ENCODE measurements around the gene HOXD9.

Gene HOXD9

GRCh38 chr2:176152350-176153181 is 30.0 kb downstream of the HOXD9 start:
- DNase-seq (ENCODE audit: low read depth in 2 of 2, low spot score in 1 of 2): no peak

- no peak for DNase-seq (ENCODE audit: low read depth in 2 of 2, low spot score in 1 of 2)
Measured at GRCh38 chr2:176154576-176155252, 32.2 kb downstream of the HOXD9 start.

DNA sequence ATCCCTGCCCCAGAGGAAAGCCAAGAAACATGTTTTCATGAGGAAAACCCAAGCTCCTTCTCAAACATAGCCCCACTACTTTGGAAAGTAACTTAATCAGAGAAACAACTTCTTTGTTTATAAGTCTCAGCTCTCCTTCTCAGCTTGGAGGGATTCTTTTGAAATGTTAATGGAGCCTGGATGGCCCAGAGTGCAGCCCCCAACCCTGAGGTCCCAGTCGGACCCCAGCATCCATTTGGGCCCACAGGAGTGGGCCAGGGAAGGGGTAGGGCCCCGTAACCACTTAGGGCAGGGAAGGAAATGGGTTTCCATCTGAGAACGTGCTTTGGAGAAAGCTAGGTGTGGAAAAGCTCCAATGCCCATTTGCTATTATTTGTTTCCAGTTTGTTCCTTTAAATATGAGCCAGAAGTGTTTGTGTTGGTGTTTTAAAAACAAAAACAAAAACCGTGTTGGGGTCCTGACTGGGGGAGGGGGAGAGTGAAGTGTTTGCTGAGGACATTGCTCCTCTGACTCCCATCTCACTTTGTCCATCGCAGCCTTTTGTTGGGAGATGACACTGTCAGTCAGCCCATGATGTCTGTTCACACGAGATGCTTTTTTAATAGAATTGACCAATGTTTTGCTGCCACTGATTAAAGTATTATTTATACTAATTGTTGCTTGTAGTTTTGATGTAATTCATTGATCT is 33.0 kb downstream of the HOXD9 start:
- DNase-seq (ENCODE audit: low read depth in 2 of 2, low spot score in 1 of 2): no peak

GRCh38 chr2:176156301-176156806 is 33.8 kb downstream of the HOXD9 start:
- no peak for DNase-seq (ENCODE audit: low read depth in 2 of 2, low spot score in 1 of 2)

- DNase-seq (ENCODE audit: low read depth in 2 of 2, low spot score in 1 of 2): no peak
Measured at GRCh38 chr2:176156807-176157498, 34.4 kb downstream of the HOXD9 start, which contains the start of gene HOXD3. TSS of gene HOXD3 (plus strand) at chr2:176157307. CDS start at chr2:176169115, 11,808 bp downstream.

DNA sequence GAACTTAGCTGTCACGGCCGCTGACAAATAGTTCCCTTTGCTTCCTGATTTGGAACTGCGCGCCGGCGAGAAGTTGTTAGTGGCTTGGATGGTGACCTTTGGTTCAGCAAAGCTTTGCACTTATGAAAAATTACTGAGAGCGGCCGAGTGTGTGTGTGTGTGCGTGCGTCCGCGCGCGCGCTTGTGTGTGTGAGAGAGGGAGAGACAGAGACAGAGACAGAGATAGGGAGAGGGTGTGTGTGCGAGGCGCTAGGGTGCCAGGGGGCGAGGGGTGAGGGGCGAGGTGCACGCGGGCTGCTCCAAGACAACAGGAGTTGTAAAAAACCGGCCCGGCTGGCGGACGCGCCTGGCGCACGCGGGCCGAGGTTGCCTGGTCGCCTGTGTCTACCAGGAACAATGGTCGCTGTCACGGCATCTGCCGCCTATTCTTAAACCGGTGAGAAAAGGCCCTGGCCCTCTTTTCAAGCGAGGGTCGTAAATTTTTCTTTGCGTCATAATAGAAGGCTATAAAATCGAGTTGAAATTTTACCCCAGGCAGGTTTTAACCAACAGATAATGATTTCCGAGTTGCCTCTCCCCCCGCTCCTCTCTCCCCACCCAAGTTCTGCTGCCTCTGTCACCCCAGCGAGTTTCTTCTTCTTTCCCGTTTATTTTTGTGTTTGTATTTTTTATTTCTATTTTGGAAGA is 35.1 kb downstream of the HOXD9 start:
- no peak for DNase-seq (ENCODE audit: low read depth in 2 of 2, low spot score in 1 of 2)

DNA sequence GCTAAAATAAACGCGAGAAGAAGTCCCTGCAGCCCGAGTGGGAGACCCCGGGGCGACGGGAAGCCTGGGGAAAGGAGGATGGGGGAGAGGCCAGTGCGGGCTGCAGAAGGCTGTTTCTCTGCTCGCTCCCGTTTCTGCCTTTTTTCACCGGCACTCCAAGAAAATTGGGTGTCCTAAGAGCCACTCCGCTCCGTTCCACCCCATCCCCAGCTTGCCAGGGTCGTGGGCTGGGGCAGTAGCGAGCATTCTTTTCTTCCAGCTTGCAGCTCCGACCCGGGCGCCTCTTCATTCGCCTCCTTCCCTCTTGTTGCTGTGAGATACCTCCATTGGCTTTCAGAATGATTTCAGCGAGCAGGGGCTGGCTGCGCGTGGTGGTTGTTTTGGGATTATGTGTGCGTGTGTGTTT is 35.7 kb downstream of the HOXD9 start:
- DNase-seq (ENCODE audit: low read depth in 2 of 2, low spot score in 1 of 2): no peak

- no peak for DNase-seq (ENCODE audit: low read depth in 2 of 2, low spot score in 1 of 2)
Measured at GRCh38 chr2:176158855-176159662, 36.5 kb downstream of the HOXD9 start.

GRCh38 chr2:176159663-176160250 is 37.2 kb downstream of the HOXD9 start:
- no peak for DNase-seq (ENCODE audit: low read depth in 2 of 2, low spot score in 1 of 2)

DNA sequence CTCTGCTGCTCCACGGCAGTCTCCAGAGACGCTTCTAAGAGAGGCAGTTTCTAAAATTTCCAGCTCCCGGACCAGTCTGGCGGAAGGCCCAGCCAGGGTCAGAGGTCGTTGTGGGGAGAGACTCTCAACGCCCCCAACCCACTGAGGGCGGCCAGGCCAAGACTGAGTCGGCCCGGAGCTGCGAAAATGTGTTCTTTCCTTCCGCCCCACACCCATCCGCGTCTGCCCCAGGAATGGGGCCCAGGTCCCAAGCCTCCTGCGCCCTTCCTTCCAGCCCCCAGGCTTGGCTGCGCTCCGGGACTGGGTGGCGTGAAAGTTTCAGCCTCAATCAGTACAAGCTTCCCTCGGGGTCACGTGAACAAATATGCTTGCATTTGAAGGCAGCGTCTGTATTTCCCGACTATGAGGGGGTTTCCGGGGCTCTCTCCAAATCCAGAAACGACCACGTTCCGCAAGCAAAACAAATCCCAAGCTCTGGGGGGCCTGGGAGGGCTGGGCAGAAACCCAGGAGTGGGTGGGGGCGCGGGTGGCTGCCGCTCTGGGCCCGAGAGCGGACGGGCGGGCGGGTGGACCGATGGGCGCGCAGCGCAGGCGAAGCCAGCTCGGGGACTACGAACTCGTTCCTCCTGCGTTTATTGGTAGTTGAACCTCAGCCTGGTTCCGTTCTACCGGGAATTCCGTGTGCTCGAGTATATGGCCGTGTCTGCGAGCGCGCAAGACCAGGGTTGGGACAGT is 37.9 kb downstream of the HOXD9 start:
- no peak for DNase-seq (ENCODE audit: low read depth in 2 of 2, low spot score in 1 of 2)

GRCh38 chr2:176160986-176161824 is 38.7 kb downstream of the HOXD9 start:
- DNase-seq (ENCODE audit: low read depth in 2 of 2, low spot score in 1 of 2): no peak

DNA sequence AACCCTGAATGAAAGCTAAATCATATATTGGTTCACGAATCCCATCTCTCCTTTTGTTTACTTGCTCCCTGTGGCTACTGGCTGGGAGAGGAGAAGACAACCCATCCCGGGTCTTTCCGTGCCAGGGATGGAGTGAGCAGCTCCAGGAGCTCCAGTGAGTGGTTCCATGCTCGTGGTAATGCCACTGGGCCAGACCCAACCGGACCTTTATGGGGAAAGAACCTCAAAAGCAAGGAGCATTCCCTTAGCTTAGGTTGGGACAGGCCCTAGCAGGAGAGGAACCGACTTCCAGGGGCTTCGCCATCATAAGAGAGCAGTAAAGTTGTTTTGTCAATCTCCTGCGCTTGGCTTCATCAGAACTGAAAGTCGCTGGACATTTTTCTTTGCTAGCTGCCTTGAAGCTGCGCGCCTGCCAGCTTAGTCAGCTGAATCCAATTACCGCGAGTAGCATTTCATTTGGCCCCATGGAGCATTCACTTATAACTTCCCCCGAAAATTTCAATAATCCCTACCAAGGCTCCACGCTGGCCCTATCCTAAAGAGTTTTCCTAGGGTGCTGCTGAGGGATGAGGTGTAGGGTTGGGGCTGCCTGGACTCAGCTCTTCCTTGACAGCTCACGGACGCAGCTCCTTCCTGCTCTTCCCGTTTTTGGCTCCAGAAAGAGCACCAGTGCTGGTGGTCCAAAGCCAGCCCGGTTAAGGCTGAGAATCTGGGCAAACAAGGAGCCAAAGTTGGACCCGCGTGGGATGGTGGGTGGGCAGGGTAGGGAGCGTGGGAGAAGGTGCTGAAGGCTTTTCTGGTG is 39.5 kb downstream of the HOXD9 start:
- no peak for DNase-seq (ENCODE audit: low read depth in 2 of 2, low spot score in 1 of 2)

DNA sequence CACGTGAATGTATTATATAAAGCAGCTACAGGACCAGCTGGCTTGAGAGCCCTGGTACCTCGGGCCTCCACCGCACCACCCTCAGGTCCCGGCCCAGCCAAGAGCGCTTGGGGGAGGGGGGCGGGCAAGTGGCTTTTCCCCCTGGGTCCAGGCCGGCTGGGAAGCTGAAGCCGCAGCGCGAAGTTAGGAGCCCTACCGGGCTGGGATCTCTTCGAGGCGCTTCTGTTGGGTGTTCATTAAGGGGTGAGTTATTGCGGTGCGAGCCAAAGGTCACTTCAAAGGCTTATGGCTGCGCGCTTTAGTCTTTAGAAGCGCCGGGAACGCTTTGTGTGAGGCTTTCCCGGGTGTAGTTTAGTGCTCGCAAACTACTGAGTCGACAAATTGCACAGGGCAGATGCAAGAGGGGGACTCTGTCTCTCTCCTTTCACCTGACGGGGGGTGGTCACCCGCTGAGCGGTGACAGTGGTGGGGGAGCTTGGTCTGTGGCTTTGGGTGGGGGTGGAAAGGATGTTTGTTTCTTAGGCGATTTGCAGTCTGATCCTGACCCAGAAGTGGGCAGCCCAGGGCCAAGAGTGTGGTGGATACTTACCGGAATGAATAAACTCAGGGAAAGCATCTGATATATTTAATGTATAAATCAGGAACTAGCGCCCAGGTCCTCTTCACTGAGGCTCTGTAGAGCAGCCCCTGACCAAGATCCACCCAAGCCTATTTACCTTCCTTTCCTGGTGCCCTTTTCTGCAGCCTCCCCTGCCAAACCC is 40.6 kb downstream of the HOXD9 start:
- no peak for DNase-seq (ENCODE audit: low read depth in 2 of 2, low spot score in 1 of 2)

DNA sequence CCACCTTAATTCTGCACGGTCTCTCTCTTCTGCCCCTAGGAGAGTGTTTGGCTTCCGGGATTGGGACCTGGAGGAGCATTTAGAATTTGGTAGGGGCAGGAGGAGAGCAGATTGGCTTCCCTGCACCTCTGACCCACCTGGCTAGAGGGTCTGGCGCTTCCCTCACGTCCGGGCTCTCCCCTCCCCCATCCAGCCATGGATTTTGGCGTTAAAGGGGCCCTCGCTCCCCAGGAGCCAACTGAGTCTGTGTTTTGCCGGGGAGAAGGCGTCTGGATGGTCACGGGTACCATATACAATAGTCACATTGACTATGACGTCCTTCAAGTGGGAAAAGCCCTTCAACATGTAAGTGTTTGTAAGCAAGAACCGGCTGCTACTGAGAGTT is 41.1 kb downstream of the HOXD9 start:
- no peak for DNase-seq (ENCODE audit: low read depth in 2 of 2, low spot score in 1 of 2)

DNA sequence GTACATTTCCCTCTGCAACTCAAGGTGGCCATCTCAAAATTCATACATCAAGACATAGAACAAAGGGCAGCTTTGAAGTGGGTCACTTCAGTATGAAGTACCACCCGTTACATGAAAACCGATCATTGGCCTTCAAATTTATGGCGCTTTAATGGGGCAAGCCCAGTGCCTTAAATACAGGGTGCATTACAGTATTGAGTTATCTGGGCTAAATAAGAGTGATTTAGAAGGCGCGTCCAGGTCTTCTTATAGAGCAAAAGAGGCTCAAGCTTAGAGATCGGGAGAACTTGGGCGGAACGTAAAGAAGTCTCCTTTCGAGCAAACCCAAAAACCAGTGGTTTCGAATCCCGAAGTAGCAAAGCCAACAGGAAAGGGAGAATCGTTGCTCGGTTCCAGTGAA is 41.7 kb downstream of the HOXD9 start:
- DNase-seq (ENCODE audit: low read depth in 2 of 2, low spot score in 1 of 2): no peak

All from stimulated activated CD8-positive, alpha-beta memory T cell treated with anti-CD3 and anti-CD28 coated beads, Interleukin-4, amount 100 ng/mL, for 4 hours (primary cell).